NCI-H1436 treated with DMSO at 0.1 percent for 48 hours (cell line): Measurements from ENCODE around the gene TRIM16.
"Not testable (repeated sequence)": the region's sequence is repeated elsewhere in the genome, so short reads cannot be mapped to it uniquely, and the experiment has no call there.

Source experiments
- DNase-seq: peaks from one replicate; lab custom pipeline; 2025; lab: John Stamatoyannopoulos, UW

Gene TRIM16

DNA sequence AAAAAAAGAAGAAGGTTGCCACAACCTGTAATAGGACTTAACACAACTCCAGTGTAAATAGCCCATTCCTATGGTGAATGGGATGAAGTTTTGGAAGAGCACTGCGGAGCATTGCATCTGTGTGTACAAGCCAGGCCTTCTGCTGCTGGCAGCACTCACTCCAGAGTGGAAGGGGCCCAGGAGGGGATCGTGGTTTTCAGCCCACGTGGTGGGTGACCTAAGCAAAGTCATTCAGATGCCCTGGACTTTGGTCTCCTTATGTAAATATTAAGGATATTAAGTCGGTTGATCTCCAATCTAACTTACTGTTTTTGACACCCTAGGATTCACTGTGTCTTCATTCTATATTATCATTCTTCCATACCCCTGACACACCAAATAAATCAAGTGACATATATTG is 67.3 kb downstream of the TRIM16 start:
- DNase-seq = not testable (repeated sequence)

DNA sequence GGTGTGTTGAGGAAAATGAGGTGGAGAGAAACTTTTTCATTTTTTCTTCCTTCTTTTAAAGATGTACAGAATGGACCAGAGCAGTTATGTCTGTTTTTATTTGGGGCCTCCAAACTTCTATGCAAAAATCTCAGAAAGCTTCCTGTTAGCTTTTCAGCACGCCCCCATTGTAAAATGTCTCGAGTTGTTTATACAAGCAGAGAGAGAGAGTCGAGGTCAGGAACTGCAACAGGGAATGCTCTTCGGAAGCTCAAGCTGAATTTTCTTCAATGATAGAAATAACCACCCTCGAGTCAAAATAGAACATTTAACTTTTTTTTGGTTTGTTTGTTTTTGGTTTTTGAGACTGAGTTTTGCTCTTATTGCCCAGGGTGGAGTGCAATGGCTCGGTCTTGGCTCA is 68.3 kb downstream of the TRIM16 start:
- DNase-seq = not testable (repeated sequence)

DNA sequence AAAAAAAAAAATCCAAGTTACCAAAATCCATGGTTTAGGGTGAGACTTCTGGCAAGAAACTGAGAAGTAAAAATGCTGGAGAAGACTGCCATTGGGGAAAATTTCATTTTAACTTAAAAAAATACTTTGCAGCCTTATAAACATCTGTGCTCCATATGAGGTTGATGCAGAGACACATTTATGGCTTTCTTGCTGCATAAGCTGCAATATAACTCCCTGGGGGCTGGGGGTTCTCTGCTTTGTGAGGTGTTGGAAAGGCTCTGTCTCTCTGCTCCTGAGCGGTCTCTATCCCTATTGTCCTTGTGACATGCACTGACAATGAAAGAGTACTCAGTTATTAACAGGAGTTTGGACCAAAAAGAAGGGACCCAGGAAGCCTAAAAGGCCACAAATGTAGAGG is 71.0 kb downstream of the TRIM16 start:
- not testable (repeated sequence) for DNase-seq

DNA sequence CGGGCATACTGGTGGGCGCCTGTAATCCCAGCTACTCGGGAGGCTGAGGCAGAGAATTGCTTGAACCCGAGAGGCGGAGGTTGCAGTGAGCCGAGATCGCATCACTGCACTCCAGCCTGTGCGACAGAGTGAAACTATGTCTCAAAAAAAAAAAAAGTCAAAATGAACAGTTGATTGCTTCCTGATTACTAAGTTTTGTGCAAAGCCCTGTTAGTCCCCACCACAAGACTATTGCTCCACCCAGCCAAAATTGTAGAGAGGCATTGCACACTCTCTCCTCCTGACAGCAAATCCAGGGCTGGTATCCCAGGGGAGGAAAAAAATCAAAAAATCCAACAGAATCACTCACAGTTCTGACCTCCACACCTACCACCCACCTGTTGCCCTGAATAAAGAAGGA is 91.2 kb downstream of the TRIM16 start:
- not testable (repeated sequence) for DNase-seq

DNA sequence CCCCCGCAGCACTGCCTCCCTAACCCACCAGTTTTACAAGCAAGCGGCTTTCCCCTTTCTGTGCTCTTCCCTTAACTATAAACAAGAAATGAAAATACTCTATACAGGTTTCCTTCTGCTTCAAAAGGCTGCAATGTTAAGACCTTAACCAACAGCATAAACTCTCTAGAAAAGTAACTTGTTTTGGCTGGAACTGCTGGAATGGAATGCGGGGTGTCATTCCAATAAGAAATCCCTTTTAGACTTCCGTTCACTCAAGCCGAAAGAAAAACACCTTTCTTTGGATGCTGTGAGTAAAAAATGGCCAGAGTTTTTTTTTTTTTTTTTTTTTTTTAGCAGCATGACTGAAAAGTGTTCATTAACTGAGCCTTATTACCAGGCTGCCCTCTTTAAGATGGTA is 92.1 kb downstream of the TRIM16 start:
- not testable (repeated sequence) for DNase-seq

DNA sequence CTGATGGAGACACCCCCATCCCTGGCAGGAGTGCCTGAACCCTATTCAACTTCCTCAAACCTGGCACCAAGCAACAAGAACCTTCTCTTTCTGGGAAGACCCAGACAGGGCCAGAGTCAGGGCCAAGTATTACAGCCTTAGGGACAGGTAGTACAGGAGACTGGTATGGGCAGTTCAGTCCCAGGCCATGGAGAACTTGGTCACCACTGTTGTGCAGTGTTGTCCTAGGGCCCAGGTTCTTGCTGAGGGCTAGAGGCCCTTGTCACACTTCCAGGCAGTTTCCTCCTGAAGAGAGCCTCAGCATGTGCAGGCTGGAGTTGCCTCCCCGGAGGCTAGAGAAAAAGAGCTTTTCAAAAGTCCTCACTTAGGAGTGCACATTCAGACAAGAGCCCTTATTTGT is 93.3 kb downstream of the TRIM16 start:
- DNase-seq = not testable (repeated sequence)

DNA sequence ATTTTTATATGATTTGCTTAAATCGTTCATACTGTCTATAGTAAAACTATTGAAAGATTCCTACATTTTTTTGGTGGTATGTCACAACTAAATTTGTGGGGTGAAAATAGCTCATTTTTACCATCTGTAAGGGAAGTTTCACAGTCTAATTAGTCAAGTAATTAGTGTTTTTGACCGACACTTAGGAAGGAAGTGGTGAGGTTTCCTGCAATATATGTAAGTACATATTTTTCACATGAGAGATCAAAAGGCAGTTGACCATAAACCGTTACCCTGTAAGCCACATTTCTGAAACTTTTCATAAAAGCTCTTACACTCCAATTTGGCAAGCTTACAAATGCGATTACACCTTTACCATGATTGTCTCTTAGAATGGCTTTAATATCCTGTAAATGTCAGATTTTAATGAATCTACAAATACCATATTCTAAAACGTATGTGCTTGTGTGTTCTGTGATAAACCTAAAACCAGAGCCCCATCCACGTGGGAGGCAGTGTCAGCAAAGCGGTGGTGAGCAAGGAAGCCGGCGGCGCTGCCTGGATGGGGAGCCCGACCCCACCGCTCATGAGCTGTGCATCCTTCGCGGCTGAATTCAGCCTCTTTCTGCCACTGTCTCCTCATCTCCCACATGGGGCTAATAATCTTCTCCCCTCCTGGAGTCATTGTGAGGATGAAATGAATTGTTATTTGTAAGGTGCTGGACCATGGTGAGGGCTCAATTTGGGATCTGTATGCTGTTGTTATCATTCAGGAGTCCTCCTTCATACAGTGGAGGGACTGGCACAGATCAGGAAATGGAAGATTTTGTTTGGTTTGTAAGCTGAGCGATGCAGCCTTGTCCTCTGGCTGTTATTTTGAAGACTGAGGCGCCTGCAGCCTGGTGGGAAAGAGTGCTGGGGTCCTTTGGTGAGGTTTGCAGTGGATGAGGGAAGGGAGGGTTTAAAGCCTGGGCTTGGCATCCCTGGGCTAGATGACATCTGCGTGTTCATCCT is 94.3 kb downstream of the TRIM16 start:
- not testable (repeated sequence) for DNase-seq

DNA sequence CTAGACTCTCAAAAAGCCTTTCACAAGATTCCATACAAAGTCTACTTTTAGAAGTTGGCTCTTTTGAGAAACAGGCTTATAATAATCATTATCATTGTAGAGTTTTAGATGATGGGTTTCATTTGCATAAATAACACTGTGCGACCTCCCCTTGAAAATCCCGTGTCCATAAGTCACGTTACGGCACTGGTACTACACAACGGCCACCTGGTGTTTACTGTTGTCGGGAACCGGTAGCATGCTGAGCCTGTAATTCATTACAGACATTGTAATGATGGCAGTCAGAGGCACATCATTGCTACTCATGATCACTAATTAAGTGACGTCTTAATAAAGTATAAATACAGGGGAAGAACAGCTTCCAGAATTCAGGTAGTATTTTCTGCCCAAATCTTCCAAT is 96.1 kb downstream of the TRIM16 start:
- DNase-seq = not testable (repeated sequence)

DNA sequence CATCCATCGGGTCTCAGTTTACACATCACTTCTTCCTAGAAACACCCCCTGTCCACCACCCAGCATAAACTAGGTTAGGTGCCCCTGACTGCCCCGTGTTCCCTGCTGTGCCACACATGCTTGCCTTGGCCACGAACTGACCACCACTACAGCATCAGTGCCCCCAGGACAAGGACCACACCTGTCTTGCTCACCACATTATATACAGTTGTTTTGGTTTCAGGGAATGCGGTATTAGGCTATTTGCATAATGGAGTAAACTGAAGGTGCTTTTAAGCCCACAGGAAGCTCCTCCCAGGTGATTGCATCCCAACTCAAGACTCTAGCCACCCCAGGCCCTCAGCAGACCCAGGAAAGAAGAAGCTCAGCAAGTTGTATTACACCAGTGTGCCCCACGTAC is 100.8 kb downstream of the TRIM16 start:
- not testable (repeated sequence) for DNase-seq

DNA sequence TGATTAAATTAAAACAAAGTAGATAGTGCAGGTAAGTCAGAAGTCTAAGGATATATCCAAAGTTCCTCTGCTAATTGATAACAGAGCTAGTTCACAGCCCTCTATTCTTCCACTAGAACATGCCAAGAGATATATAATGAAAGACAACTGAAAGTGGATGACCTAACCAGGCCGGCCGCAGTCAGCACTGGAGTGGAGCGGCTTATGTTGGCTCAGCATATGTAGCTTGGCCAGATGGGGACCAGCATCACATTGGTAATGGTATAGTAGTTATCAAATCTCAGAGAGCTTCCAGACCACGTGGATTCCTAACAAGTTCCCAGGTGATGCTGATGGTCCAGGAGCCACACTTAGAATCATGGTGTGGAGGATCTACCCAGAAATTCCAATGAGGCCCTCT is 102.6 kb downstream of the TRIM16 start:
- not testable (repeated sequence) for DNase-seq
